NCI-H1417 (cell line): ENCODE results near the gene SEPTIN5.

Experiments used
- DNase-seq, 3 experiments: peaks; one replicate each; lab custom pipeline; 2025; lab: John Stamatoyannopoulos, UW

The SEPTIN5 gene

GRCh38 chr22:19748991-19749664, 34.8 kb downstream of the SEPTIN5 start:
- DNase-seq = no peak

GRCh38 chr22:19749876-19750275, 35.6 kb downstream of the SEPTIN5 start:
- no peak for DNase-seq

- no peak for DNase-seq
These were observed 36.5 kb downstream of the SEPTIN5 start for GRCh38 chr22:19750507-19751490.

GRCh38 chr22:19751497-19752245, 37.4 kb downstream of the SEPTIN5 start:
- no peak for DNase-seq

- no peak for DNase-seq
These were observed 39.0 kb downstream of the SEPTIN5 start for GRCh38 chr22:19753090-19753842.

- no peak for DNase-seq
These were observed 39.8 kb downstream of the SEPTIN5 start for GRCh38 chr22:19753996-19754700.

GRCh38 chr22:19754701-19755144, 40.4 kb downstream of the SEPTIN5 start:
- no peak for DNase-seq

GRCh38 chr22:19755145-19755710, 40.9 kb downstream of the SEPTIN5 start:
- no peak for DNase-seq

- DNase-seq = no peak
These were observed 41.5 kb downstream of the SEPTIN5 start for GRCh38 chr22:19755722-19756287.

- peak in 1 of 3 experiments; percentile 37 for DNase-seq
These were observed 42.2 kb downstream of the SEPTIN5 start for GRCh38 chr22:19756288-19757128.

GRCh38 chr22:19757140-19757984, 43.1 kb downstream of the SEPTIN5 start:
- DNase-seq = no peak

GRCh38 chr22:19757985-19758895, 43.9 kb downstream of the SEPTIN5 start:
- DNase-seq = no peak

- no peak for DNase-seq
These were observed 44.7 kb downstream of the SEPTIN5 start for GRCh38 chr22:19758896-19759426.

GRCh38 chr22:19759427-19760057, 45.2 kb downstream of the SEPTIN5 start:
- no peak for DNase-seq

- peak in 1 of 3 experiments; percentile 7 for DNase-seq
These were observed 46.0 kb downstream of the SEPTIN5 start, which contains the start of gene TBX1 for GRCh38 chr22:19760058-19760950. Gene TBX1 (plus strand): TSS chr22:19760778. CDS start chr22:19760844, 66 bp downstream.
